Lower leg skin (tissue), 3 donors: Measurements from ENCODE around the gene FANCD2.
"Not testable (repeated sequence)": the region's sequence is repeated elsewhere in the genome, so short reads cannot be mapped to it uniquely, and the experiment has no call there.

Experiments used
- POLR2A ChIP-seq, 2 donors: fragments of 450-650 bp; IDR thresholded peaks; one replicate each; pipeline ENCODE4 v1.6.1; 2016 to 2017; ENCODE audit warnings: antibody characterized with exemption in 2 of 2, mild to moderate bottlenecking in 1 of 2, moderate library complexity in 1 of 2
- TF ChIP-seq, protein P1 (sequence below), 3 donors: fragments of 450-650 bp; IDR thresholded peaks; one replicate each; pipeline ENCODE4 v1.5.1; 2016; ENCODE audit warnings: antibody characterized with exemption in 3 of 3, mild to moderate bottlenecking in 3 of 3, moderate library complexity in 2 of 3

DNA sequence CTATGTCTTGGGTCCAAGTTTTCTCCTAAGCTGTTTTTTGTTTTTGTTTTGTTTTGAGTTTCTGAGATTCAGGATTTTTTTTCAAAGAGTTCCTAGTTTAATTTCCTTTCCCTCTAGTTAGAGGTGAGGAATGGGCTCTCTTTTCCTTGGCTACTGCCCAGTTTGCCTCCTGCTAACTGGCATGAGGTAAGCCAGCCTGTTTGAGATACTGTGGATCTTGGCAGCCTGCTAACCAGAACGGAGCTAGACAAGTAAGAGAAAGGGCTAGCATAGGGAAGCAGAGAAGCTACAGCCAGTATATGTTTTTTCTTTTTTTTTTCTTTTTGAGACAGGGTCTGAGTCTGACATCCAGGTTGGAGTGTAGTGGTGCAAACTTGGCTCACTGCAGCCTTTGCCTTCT, 64.5 kb downstream of the FANCD2 start:
- TF ChIP-seq, protein P1, sequence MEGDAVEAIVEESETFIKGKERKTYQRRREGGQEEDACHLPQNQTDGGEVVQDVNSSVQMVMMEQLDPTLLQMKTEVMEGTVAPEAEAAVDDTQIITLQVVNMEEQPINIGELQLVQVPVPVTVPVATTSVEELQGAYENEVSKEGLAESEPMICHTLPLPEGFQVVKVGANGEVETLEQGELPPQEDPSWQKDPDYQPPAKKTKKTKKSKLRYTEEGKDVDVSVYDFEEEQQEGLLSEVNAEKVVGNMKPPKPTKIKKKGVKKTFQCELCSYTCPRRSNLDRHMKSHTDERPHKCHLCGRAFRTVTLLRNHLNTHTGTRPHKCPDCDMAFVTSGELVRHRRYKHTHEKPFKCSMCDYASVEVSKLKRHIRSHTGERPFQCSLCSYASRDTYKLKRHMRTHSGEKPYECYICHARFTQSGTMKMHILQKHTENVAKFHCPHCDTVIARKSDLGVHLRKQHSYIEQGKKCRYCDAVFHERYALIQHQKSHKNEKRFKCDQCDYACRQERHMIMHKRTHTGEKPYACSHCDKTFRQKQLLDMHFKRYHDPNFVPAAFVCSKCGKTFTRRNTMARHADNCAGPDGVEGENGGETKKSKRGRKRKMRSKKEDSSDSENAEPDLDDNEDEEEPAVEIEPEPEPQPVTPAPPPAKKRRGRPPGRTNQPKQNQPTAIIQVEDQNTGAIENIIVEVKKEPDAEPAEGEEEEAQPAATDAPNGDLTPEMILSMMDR (IDR thresholded peaks at IDR 0.05) = not testable (repeated sequence)
- TF ChIP-seq POLR2A (IDR thresholded peaks at IDR 0.05) = not testable (repeated sequence)
